Type B pancreatic cell (in vitro differentiated cells): ENCODE data around the gene CNTNAP2. TPM values are rescaled to one million over a fixed set of nuclear protein-coding genes. Genes with fewer than 3 reads are reported as not detected.

Experiments used
- DNase-seq: peaks from one replicate; pipeline ENCODE4 v3.0.0; 2021; ENCODE audit warnings: mixed read lengths; ENCODE audit not compliant: unreplicated experiment; ENCODE audit errors: extremely low spot score
- H3K27ac Mint-ChIP-seq: 2 replicates; pipeline ENCODE4 v1.8.0; 2021; ENCODE audit warnings: mild to moderate bottlenecking, mixed read lengths
- H3K27me3 Mint-ChIP-seq: 2 replicates; pipeline ENCODE4 v1.8.0; 2021; ENCODE audit warnings: mixed read lengths
- H3K36me3 Mint-ChIP-seq: 2 replicates; pipeline ENCODE4 v1.8.0; 2021; ENCODE audit warnings: mixed read lengths
- H3K4me1 Mint-ChIP-seq: one replicate; pipeline ENCODE4 v1.8.0; 2021; ENCODE audit warnings: mixed read lengths; ENCODE audit not compliant: unreplicated experiment
- H3K4me3 Mint-ChIP-seq: 2 replicates; pipeline ENCODE4 v1.8.0; 2021; ENCODE audit warnings: mild to moderate bottlenecking, mixed read lengths
- H3K9me3 Mint-ChIP-seq: 2 replicates; pipeline ENCODE4 v1.8.0; 2021; ENCODE audit warnings: mixed read lengths
- CTCF ChIP-seq: fragments of 200-600 bp; sonication (generic); conservative IDR thresholded peaks from 2 replicates; pipeline ENCODE4 v1.5.0; 2021; ENCODE audit warnings: antibody characterized with exemption, mild to moderate bottlenecking
- total RNA-seq: library from RNA; stranded (reverse); gene quantifications from 2 replicates; pipeline ENCODE4 v1.2.1, GENCODE V29; 2021; ENCODE audit warnings: low replicate concordance

Gene CNTNAP2
- total RNA-seq, 1 donor from 2014 or later = 26.8 TPM

GRCh38 chr7:146773506-146773905 is 656.9 kb downstream of the CNTNAP2 start:
- Mint-ChIP-seq H3K27me3 (no peaks in the 10 kb centered on the region), H3K4me3 (no peak overlapping the region), H3K36me3 (no peaks in the 10 kb centered on the region), H3K9me3 (no peaks in the 10 kb centered on the region), H3K4me1 (no peaks in the 10 kb centered on the region), H3K27ac (no peak overlapping the region)
- DNase-seq = no peak
- TF ChIP-seq CTCF = no peak

DNA sequence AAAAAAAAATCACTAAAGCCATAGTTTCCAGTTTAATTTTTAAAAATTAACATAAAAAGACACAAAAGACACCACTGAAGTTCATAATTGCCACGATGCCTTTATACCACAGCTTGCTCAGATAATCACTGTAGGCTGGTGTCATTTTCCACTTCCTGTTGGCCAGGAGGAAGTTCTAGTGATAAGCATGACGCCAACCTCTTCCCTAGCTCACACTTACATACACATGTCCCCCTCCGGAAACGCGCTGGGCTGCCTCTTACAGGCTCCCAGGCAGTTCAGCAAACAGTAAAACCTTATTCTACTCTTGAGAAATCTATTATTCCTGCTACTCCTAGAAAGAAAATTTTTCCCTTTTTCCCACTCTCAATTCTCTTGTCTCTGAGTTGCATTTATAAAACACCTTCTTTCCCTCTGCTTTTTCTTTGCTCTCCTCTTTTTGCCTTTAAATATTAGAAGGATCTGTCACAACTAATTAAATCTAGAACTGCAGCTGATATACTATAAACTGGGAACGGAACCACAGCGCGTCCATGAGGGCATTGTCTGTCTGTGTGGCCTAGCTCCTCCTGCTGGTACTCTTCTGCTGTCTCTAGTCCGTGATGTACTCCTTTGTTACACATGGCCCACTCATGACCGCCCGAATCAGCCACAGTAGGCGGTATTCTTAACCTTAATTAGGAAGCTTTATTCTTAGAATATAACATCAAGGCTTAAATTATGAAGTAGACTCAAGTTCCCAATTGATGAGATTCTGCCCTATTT is 664.9 kb downstream of the CNTNAP2 start:
- no peaks in the 10 kb centered on the region for H3K36me3 Mint-ChIP-seq
- H3K9me3 Mint-ChIP-seq = peaks cover 5% of the 10 kb centered on the region
- H3K4me1 Mint-ChIP-seq = no peaks in the 10 kb centered on the region
- no peak overlapping the region for H3K27ac Mint-ChIP-seq
- H3K27me3 Mint-ChIP-seq = no peaks in the 10 kb centered on the region
- DNase-seq = no peak
- TF ChIP-seq CTCF = no peak
- H3K4me3 Mint-ChIP-seq = no peak overlapping the region

DNA sequence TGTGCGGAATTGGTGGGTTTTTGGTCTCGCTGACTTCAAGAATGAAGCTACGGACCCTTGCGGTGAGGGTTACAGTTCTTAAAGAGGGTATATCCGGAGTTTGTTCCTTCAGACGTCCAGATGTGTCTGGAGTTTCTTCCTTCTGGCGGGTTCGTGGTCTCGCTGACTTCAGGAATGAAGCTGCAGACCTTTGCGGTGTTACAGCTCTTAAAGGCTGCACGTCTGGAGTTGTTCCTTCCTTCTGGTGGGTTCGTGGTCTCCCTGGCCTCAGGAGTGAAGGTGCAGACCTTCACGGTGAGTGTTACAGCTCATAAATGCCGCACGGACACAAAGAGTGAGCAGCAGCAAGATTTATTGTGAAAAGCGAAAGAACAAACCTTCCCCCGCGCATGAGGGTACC is 670.7 kb downstream of the CNTNAP2 start:
- Mint-ChIP-seq H3K4me1 (no peaks in the 10 kb centered on the region), H3K4me3 (no peak overlapping the region), H3K27ac (no peak overlapping the region), H3K27me3 (no peaks in the 10 kb centered on the region), H3K9me3 (peaks cover 5% of the 10 kb centered on the region), H3K36me3 (no peaks in the 10 kb centered on the region)
- DNase-seq = no peak
- TF ChIP-seq CTCF = no peak

GRCh38 chr7:146788008-146788407 is 671.4 kb downstream of the CNTNAP2 start:
- DNase-seq = no peak
- no peak for TF ChIP-seq CTCF
- H3K27ac Mint-ChIP-seq = no peak overlapping the region
- H3K27me3 Mint-ChIP-seq = no peaks in the 10 kb centered on the region
- no peaks in the 10 kb centered on the region for H3K36me3 Mint-ChIP-seq
- peaks cover 5% of the 10 kb centered on the region for H3K9me3 Mint-ChIP-seq
- H3K4me1 Mint-ChIP-seq = no peaks in the 10 kb centered on the region
- H3K4me3 Mint-ChIP-seq = no peak overlapping the region

DNA sequence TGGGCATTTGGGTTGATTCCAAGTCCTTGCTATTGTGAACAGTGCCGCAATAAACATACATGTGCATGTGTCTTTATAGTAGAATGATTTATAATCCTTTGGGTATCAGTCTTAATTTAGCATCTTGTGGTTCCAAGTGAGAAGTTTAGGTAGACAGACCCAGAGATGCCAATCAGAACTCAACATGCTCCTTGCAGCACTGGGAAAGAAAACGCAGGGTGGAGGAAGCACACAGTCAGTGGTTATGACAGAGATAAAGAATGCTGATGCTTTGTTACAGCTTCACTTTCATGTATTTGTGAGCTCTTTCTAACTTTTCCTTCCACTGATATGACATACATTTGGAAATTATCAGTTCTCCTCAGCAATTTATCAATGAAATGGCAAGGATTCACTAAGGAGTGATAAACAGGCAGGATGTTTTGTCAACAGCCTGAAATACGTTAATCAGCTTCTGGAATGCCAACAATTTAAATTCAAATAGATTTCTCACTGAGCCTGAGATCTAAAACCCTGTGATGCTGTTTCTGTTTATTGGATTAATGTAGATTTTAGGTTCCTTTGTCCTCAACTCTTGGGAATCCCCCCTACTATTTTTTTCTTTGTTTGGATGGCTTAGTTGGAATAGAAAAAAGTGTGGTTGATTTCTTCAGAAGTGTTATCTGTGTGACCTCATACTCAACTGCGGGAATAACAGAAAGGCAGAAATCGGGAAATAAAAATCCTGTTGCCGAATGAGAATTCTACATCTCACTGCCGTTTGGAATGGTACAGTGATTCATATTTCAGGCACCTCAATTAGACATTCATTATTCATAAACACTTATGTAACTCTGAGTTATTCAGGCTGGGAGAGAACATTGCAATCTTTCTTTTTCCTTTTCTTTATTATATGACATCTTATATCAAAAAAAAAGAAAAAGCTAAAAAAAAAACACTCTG is 675.0 kb downstream of the CNTNAP2 start:
- DNase-seq = no peak
- no peak overlapping the region for H3K4me3 Mint-ChIP-seq
- TF ChIP-seq CTCF = no peak

More for the DNA sequence above, 675.0 kb downstream of the CNTNAP2 start:
- Mint-ChIP-seq H3K27me3 (no peaks in the 10 kb centered on the region), H3K4me1 (no peaks in the 10 kb centered on the region), H3K9me3 (peaks cover 5% of the 10 kb centered on the region), H3K27ac (no peak overlapping the region), H3K36me3 (no peaks in the 10 kb centered on the region)
